Activated naive CD4-positive, alpha-beta T cell treated with anti-CD3 and anti-CD28 coated beads for 36 hours (primary cell): ENCODE data around the gene RC3H1. TPM values are rescaled to one million over a fixed set of nuclear protein-coding genes. Genes with fewer than 3 reads are reported as not detected.
"Not testable (repeated sequence)": the region's sequence is repeated elsewhere in the genome, so short reads cannot be mapped to it uniquely, and the experiment has no call there.

Source experiments
- CTCF ChIA-PET: fragments of 350-600 bp; sonication (Branson Sonifier 250); formaldehyde crosslinking; loops from one replicate; lab custom pipeline; 2021; ENCODE audit warnings: antibody characterized with exemption; lab: Charles Lee
- DNase-seq: peaks from one replicate; pipeline ENCODE4 v3.0.0-alpha.2; 2020
- H3K27ac Mint-ChIP-seq: one replicate; pipeline ENCODE4 v1.8.0; 2021; ENCODE audit warnings: mild to moderate bottlenecking, mixed read lengths
- H3K27me3 Mint-ChIP-seq: one replicate; pipeline ENCODE4 v1.8.0; 2021; ENCODE audit warnings: low read depth, mixed read lengths
- H3K36me3 Mint-ChIP-seq: one replicate; pipeline ENCODE4 v1.8.0; 2021; ENCODE audit warnings: low read depth, mixed read lengths
- H3K4me1 Mint-ChIP-seq: one replicate; pipeline ENCODE4 v1.8.0; 2021; ENCODE audit warnings: low read depth, mixed read lengths
- H3K4me3 Mint-ChIP-seq: one replicate; pipeline ENCODE4 v1.8.0; 2021; ENCODE audit warnings: mild to moderate bottlenecking, moderate library complexity, mixed read lengths
- H3K9me3 Mint-ChIP-seq: one replicate; pipeline ENCODE4 v1.8.0; 2021; ENCODE audit warnings: mixed read lengths
- intact Hi-C: fragments of 100-400 bp; cut with micrococcal nuclease; formaldehyde crosslinking; loops from one replicate; pipeline ENCODE4 v1.15.1; 2023
- total RNA-seq, 2 experiments: library from RNA; stranded (reverse); gene quantifications; one replicate each; pipeline ENCODE4 v1.2.3, GENCODE V29; 2021

RC3H1 gene
- total RNA-seq, result 10 to 100 TPM; 24.2 to 27.1 TPM

DNA sequence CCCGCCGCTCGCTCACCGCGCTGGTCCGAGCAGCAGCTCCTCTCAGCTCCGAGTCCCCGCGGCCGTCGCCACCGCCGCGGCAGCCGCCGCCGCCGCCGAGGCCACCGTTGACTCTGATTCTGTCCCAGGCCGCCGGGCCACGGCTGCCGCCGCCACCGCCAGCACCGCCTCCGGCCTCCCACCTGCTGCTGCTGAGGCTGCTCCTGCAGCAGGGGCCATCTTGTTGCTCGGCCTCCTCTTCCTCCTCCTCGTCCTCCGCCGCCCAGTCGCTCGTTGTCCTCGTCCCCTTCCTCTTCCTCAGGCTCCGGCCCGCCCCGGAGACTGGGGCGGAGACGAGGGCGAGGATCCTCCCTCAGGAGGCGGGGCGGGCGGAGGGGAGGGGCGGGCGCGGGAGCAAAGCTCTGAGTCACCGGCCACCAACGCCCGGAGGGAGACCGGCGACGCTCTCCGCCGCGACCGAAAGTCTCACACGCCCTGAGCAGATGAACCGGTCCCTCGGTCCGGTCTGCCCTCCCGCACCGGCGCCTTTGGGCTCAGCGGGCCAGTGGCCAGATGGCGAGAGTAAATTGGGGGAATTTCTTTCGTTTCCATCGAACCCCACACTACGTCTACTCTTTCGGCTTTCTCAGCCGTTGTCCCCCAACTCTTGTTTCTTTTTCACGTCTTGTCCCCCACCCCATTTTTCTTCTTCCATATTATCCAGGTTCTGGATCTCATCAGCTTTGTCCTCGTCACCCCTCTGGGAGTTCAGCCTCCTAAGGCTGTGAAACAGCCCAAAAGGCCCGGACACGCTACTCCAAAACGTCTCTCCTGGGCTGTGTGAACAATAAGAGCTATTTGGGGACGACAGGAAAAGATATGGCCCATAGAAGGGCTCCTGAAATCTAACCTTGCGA lies at the start of gene RC3H1:
Gene RC3H1, minus strand, starts transcription at position 278 of the 896 bp plus-strand sequence. CDS start 29,372 bp downstream, outside the sequence.
- peak; percentile 92 for DNase-seq
- intact Hi-C loops, result loop anchor here (1.0 to 5.0 kb wide), 13 partner anchors 8 to 1490 kb away; partner anchors contain the start of genes CACYBP, CENPL, DARS2 and KLHL20
- H3K4me1 Mint-ChIP-seq, result peaks cover 32% of the 10 kb centered on the region
- CTCF ChIA-PET, result interaction anchor here (0.6 kb wide), 1 partner anchor 29 kb away, joined by 3 read pairs; no protein-coding TSS in a partner anchor
- peak within 1 kb of the TSS; percentile 94 for H3K27ac Mint-ChIP-seq
- H3K4me3 Mint-ChIP-seq, result peak within 1 kb of the TSS; percentile 93
- H3K36me3 Mint-ChIP-seq, result peaks cover 2% of the 10 kb centered on the region
- no peaks in the 10 kb centered on the region for H3K27me3 Mint-ChIP-seq
- H3K9me3 Mint-ChIP-seq, result no peaks in the 10 kb centered on the region

DNA sequence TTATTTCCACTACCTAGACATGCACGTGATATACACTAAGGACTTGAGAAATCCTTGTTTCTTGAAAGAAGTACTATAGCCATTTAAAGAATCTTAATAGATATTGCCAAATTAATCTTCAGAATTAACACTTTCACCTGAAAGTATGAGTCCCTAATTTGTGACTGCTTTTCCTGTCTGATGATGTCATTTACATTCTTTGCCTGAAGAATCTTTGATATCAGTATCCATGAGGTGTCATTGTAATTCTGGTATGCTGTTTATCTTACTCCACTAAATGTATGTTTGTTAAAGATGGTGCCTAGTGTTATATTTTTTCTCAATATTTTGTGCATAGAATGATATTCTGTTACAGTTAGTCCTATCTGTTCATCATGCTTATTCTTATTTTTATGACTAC lies 48.5 kb upstream of the RC3H1 start:
- H3K4me1 Mint-ChIP-seq, result peaks cover 11% of the 10 kb centered on the region
- no peak overlapping the region for H3K27ac Mint-ChIP-seq
- intact Hi-C loops, result loop anchor here (5.0 kb wide), 1 partner anchor 203 kb away; the partner anchor contains the start of genes GAS5 and ZBTB37
- H3K4me3 Mint-ChIP-seq, result no peak overlapping the region
- H3K36me3 Mint-ChIP-seq, result no peaks in the 10 kb centered on the region
- H3K27me3 Mint-ChIP-seq, result no peaks in the 10 kb centered on the region
- H3K9me3 Mint-ChIP-seq, result no peaks in the 10 kb centered on the region
- DNase-seq, result no peak
- CTCF ChIA-PET, result no interaction called here

DNA sequence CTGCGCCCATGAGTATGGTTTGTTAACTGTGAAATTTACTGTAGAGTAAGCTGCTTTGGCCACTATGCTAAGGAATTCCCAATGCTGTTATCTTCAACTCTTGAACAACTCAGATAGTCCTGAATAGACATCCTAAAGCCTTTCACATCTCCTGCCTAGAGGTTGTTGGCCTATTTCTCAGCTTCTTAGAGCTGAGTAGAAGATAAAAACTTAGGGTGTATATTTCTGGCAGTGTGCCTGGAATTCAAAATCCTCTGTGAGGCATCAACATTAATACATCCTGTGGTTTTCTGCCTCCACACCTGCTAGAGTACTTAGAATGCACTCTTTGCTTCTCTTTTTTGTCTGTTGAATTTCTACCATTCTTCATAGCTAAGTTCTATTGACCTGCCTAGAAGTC lies 45.8 kb upstream of the RC3H1 start:
- intact Hi-C loops, result no loop called here
- no peak for DNase-seq
- no peaks in the 10 kb centered on the region for H3K9me3 Mint-ChIP-seq
- H3K27ac Mint-ChIP-seq, result no peak overlapping the region
- H3K4me3 Mint-ChIP-seq, result no peak overlapping the region
- no peaks in the 10 kb centered on the region for H3K36me3 Mint-ChIP-seq
- H3K27me3 Mint-ChIP-seq, result no peaks in the 10 kb centered on the region
- CTCF ChIA-PET, result interaction anchor here (1.7 kb wide), 1 partner anchor 13 kb away, joined by 6 read pairs; no protein-coding TSS in a partner anchor
- H3K4me1 Mint-ChIP-seq, result peaks cover 11% of the 10 kb centered on the region

DNA sequence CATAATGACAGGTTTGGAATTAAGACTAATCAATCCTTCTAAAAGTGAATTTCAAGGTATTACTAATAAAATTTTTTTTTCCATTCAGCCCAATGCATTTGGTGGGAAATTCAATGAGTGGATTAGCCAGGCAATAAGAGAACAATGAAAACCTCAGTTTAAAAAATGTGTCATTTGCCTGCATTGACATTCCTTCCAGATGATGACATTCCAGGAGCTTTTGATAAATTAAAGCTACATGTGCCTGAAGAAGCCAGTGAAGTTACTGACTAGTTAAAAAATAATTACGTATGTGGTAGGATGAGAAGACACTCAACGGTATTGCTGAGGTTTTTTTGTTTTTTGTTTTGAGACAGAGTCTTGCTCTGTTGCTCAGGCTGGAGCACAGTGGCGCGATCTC lies 37.9 kb upstream of the RC3H1 start:
- Mint-ChIP-seq H3K4me3 (no peak overlapping the region), H3K36me3 (no peaks in the 10 kb centered on the region), H3K27me3 (no peaks in the 10 kb centered on the region), H3K27ac (no peak overlapping the region), H3K9me3 (no peaks in the 10 kb centered on the region), H3K4me1 (no peaks in the 10 kb centered on the region)
- DNase-seq, result no peak
- intact Hi-C loops, result no loop called here
- CTCF ChIA-PET, result no interaction called here

DNA sequence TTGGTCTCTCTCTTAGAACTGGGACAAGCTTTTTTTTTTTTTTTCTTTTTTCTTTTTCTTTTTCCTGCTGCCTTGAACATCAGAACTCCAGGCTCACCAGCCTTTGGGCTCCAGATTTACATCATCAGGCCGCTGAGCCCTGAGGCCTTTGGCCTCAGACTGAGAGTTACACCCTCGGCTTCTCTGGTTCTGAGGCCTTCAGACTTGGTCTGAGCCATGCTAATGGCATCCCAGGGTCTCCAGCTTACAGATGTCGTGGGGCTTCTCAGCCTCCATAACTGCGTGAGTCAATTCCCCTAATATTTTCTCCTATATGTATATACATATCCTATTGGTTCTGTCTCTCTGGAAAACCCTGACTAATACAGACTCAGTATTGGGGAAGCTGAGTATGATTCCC lies 36.5 kb upstream of the RC3H1 start:
- H3K27ac Mint-ChIP-seq, result no peak overlapping the region
- DNase-seq, result no peak
- H3K9me3 Mint-ChIP-seq, result no peaks in the 10 kb centered on the region
- H3K4me1 Mint-ChIP-seq, result no peaks in the 10 kb centered on the region
- no peak overlapping the region for H3K4me3 Mint-ChIP-seq
- H3K36me3 Mint-ChIP-seq, result no peaks in the 10 kb centered on the region
- CTCF ChIA-PET, result interaction anchor here (0.6 kb wide), 1 partner anchor 46 kb away, joined by 4 read pairs; no protein-coding TSS in a partner anchor
- H3K27me3 Mint-ChIP-seq, result no peaks in the 10 kb centered on the region
- intact Hi-C loops, result no loop called here

GRCh38 chr1:174056609-174057008 lies 34.5 kb upstream of the RC3H1 start:
- DNase-seq, H3K27ac Mint-ChIP-seq, CTCF ChIA-PET, H3K4me1 Mint-ChIP-seq, H3K4me3 Mint-ChIP-seq, H3K9me3 Mint-ChIP-seq, H3K36me3 Mint-ChIP-seq, intact Hi-C loops, H3K27me3 Mint-ChIP-seq: not testable (repeated sequence)

- H3K4me1 Mint-ChIP-seq, CTCF ChIA-PET, H3K27me3 Mint-ChIP-seq, H3K36me3 Mint-ChIP-seq, intact Hi-C loops, H3K4me3 Mint-ChIP-seq, DNase-seq, H3K9me3 Mint-ChIP-seq, H3K27ac Mint-ChIP-seq: not testable (repeated sequence)
Measured at GRCh38 chr1:174055797-174056196, 33.6 kb upstream of the RC3H1 start.

GRCh38 chr1:174053826-174054225 lies 31.7 kb upstream of the RC3H1 start:
- Mint-ChIP-seq H3K4me1 (no peaks in the 10 kb centered on the region), H3K36me3 (no peaks in the 10 kb centered on the region), H3K4me3 (no peak overlapping the region), H3K27me3 (no peaks in the 10 kb centered on the region), H3K9me3 (no peaks in the 10 kb centered on the region), H3K27ac (no peak overlapping the region)
- intact Hi-C loops, result no loop called here
- CTCF ChIA-PET, result no interaction called here
- DNase-seq, result no peak

DNA sequence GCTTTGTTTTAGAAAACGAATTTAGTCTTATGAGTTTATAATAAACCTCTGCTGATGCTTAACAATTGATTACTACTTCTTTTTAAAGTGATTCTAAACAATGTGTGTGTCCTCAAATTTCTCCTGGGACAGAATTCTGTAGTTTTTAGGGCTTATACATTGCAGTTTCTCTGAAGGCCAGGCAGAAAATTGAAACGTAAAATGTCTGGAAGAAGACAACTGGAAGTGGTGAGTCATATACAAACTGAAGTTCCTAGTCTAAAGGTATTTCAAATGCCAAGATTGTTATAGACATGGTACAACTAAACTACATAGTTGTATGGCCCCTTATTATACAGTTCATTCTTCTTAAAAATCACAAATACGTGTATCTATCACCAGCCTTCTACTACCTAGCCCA lies 30.5 kb upstream of the RC3H1 start:
- intact Hi-C loops, result no loop called here
- H3K27me3 Mint-ChIP-seq, result no peaks in the 10 kb centered on the region
- H3K4me1 Mint-ChIP-seq, result peaks cover 3% of the 10 kb centered on the region
- H3K4me3 Mint-ChIP-seq, result no peak overlapping the region
- no peaks in the 10 kb centered on the region for H3K9me3 Mint-ChIP-seq
- no peak overlapping the region for H3K27ac Mint-ChIP-seq
- H3K36me3 Mint-ChIP-seq, result no peaks in the 10 kb centered on the region
- no peak for DNase-seq
- CTCF ChIA-PET, result no interaction called here

GRCh38 chr1:174051956-174052355 lies 29.8 kb upstream of the RC3H1 start:
- Mint-ChIP-seq H3K27me3 (no peaks in the 10 kb centered on the region), H3K27ac (no peak overlapping the region), H3K36me3 (no peaks in the 10 kb centered on the region), H3K4me1 (peaks cover 3% of the 10 kb centered on the region), H3K4me3 (no peak overlapping the region), H3K9me3 (no peaks in the 10 kb centered on the region)
- intact Hi-C loops, result no loop called here
- CTCF ChIA-PET, result interaction anchor here (0.7 kb wide), 1 partner anchor 29 kb away, joined by 3 read pairs; no protein-coding TSS in a partner anchor
- no peak for DNase-seq

DNA sequence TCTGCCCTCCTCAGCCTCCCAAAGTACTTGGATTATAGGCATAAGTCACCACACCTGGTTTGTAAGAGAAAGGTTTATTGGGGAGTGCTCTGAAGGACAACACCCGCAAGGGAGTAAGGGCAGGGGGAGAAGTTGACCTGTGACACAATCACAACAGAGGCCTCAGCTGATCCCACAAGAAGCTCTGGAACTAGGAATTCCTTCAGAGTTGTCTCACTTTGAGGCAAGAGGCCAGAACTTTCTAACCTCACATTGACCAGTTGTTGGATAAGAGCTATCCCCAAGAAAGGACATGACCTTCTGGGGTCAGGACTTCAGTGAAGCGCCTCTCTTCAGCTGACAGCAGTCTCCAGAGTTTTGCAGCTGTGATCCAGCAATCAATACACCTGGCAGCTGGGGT lies 27.4 kb upstream of the RC3H1 start:
- no peak for DNase-seq
- intact Hi-C loops, result no loop called here
- Mint-ChIP-seq H3K4me3 (no peak overlapping the region), H3K9me3 (no peaks in the 10 kb centered on the region), H3K4me1 (peaks cover 6% of the 10 kb centered on the region), H3K27ac (no peak overlapping the region), H3K36me3 (no peaks in the 10 kb centered on the region), H3K27me3 (no peaks in the 10 kb centered on the region)
- CTCF ChIA-PET, result interaction anchor here (0.9 to 1.0 kb wide), 3 partner anchors 10 to 98 kb away, joined by 3 read pairs; no protein-coding TSS in a partner anchor

DNA sequence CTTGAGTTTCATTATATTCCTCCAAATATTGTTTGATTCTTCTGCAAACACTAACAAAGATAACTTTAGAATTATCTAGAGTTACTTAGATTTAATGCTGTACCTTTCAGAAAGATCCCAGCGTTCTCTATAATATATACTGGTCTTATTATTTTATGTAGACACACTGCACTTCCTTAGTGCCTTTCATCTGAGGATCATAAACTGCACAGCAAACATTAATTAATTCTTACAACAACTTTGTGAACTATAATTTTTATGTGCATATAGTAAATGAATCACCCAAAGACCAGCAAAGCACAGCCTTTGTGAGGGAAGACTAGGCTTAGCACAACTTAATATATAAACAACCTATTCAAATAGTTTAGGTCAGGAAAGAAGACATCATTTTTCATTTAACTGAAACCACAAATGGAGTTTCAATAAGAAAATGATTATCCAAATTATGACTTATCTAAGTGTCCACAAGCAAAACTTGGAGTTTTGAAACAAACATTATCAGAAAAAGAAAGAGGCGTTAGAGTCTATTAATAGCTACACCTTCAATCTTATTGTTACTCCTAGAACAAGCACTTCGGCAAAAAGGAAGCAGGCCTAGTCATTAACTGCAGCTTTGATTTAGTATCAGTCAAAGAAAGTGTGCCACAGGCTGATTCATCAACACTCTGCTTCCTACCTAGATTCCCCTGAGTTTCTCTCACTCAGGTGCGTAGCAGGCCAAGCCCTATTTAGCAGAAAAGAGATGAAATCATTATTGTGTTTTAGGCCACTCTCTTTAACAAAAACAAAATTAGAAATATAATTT lies 22.5 kb upstream of the RC3H1 start:
- Mint-ChIP-seq H3K9me3 (no peaks in the 10 kb centered on the region), H3K27me3 (no peaks in the 10 kb centered on the region), H3K27ac (no peak overlapping the region), H3K4me1 (peaks cover 7% of the 10 kb centered on the region), H3K4me3 (no peak overlapping the region), H3K36me3 (no peaks in the 10 kb centered on the region)
- DNase-seq, result no peak
- CTCF ChIA-PET, result no interaction called here
- intact Hi-C loops, result no loop called here
